GM21360 (cell line): ENCODE data around the gene FJX1.

Experiments used
- ATAC-seq: cut with Tn5 transposase; IDR thresholded peaks from one replicate; pipeline ENCODE4 v1.9.1; 2021; ENCODE audit warnings: mild to moderate bottlenecking, moderate library complexity; ENCODE audit not compliant: unreplicated experiment

The FJX1 gene

DNA sequence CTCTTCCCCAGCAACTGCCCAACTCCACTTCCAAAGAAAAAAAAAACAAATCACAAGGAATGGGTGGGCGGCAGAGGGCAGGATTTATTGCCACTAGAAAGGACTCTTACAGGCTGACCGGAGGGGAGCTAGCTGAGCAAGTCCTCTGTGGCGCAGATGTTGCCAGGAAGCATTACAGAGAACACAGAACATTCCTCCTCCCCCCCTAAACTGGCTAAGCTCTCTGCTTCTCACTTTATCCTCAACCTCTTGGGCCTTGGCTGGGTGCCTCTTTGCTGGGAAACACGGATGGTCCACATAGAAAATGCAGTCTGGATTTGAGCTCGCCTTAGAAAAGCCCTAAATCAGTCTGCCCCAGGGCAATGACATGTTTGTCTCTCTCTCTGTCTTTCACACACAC is 12.6 kb upstream of the FJX1 start:
- ATAC-seq, result no peak

DNA sequence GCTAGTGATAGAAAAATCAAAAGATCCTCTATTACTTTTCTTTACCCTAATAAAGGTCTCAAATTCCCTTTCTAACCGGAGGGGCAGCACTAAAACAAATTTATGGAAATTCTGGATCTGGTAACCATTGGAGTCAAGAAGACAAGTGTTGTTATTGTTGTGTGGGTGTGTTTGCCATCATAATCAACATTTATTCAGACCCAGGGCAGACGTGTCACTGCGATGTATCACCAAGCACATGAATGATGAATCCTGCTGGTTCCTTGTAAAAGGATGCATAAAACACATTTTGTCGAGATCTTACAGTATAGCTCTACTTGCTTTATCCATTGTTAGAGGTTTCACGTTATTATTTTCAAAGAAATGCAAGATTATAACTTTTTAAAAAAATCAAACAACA is 12.1 kb upstream of the FJX1 start:
- no peak for ATAC-seq

DNA sequence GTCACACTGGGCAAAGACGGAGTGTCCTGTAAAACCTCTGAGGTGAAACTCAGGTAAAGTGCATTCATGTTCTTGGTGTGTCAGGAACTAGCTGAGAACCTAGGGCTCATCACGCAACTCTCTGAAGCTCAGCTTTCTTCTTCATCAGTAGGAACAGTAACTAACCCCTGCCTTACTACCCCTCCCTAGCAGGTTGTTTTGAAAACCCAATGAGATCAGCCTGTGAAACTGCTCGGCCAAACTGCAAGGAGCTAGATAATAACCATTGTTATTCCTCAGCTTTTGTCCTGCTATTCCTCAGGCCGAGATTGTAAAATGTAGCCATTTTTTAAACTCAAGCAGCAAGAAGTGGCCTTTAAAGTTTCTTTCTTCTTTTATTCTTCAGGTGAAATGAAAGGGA is 9.8 kb upstream of the FJX1 start:
- ATAC-seq, result no peak

DNA sequence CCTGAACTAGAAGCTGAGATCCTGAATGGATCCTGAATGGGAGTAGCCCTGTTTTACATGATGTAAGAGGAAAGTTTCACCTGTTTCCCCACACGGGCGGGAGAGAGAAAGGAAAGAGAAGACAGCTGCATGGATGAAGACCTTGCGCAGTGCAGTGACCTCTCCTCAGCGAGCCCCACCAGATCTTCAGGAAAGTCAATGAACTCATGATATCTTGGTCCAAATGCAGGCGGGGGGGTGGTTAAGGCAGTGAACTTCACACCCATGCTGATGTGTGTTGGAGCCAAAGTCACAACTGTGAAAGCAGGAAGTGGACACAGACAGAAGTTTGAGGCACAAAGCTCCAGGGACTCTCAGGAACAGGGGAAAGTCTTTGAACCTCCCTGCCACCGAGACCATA is 8.6 kb upstream of the FJX1 start:
- ATAC-seq, result no peak

DNA sequence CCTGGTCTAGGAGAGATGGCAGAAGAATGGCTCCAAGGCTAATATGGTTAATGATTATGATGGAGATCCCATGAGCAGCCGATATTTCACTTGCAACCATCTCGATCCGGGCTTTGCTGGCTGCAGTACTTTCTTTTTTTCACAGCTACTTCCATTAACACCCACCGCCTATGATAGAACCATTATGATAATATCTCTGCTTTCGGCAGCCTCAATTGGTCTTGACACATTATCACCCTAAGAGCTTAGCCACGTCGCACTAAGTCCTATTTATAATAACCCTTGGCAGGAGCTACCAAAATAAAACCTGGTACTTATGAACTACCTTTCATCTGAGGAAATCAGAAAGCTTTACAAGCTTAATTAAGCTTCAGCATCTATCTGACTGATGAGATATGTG is 7.6 kb upstream of the FJX1 start:
- ATAC-seq, result no peak

DNA sequence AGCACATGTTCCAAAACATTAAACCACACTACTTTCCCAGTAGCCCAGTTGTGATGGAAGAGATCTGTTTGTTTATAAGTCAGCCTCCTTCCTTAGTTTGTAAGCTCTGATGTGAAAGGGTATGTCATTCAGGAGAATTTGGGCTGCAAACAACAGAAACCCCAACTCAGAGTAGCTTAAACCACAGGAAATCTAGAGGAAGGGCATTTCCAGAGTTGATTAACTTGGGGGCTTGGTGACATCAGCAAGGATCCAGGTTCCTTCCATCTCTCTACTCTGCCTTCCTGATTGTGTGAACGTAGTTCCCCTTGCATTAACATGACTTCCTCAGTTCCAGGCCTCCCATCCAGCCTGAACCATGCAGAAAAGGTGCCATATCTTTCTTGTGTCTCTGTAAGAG is 6.5 kb upstream of the FJX1 start:
- no peak for ATAC-seq

DNA sequence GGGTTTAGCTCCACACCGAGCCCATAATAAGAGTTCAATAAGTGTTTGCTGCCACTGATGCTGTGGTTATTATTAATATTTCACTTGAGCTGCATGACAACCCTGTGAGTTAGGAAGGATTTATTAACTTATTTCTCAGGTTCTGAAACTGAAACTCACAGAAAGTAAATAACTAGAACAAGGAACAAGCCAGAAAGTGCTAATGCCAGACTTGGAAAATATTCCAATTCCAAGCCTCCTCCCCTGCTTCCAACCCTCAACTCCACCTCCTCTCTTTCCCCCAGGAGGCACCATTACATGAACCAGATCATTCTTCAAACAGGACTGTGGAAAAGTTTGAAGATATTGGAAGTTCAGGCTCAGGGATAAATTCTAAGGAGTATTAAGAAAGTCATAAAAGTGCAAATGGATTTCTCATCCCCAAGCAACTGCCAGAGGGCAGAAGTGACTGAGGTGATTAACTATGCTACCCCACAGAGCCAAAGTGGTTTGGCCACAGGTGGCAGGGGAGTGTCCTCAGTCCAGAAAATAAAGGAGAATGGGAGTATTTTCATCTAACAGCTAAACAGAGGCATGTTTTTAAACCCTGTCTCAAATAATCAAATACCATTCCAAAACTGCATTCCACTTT is 3.2 kb upstream of the FJX1 start:
- ATAC-seq, result no peak

DNA sequence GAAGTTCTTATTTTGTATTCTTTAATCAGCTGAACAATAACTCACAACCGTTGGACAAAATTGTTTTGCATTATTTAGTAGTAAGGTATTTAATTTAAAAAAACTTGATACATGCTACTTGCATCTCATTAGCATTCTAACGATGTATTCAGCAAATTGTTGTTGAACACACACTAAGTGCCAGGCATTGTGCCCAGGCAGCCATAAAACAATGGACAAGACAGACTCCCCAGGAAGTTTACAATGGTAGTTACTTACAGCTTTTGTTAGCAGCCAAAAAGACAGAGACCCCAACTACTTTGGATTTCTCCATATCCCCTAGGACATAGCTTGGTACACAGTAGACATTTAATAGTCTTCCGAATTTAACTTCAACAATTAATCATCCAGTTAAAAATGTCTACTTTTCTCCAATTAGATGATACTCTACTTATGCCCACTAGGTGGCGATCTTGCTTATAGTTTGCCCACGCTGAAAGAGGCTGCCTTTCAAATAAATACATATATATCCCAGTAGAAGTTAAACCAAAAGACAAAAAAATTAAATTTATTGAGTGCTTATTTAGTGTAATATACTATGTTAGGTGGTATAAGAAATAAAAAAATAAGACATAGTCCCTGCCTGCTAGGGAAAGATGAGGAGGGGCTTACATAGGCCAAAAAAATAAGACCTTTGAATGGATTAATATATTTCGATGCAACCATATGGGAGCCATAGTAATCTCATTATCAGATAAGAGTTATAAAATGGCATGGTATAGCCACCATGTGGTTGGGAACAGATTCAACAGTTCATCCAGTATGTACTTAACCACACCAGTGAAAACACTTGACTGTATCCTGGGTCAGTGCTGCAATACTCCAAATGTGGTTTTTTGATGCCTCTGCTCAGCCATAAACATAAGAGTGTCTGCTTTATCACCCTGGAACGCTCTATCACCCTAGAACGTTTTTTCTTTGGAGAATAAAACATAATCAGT is 2.0 kb upstream of the FJX1 start:
- ATAC-seq, result no peak

DNA sequence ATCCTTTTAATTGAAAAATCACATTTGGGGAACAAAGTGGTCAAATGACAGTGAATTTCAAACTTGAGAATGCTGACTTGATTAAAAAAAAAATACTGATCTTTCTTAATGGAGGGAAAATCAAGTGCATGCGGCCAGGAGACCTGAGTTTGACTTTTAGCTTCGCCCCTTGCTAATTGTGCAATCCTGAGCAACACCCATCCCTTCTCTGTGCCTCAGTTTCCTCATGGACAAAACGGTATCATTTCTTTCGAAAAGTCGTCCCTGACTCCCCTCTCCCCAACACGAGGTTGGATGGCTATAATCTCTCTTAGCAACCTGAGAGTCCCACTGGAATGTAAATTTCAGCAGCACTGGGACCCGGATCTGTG is 959 bp upstream of the FJX1 start:
- ATAC-seq, result no peak

DNA sequence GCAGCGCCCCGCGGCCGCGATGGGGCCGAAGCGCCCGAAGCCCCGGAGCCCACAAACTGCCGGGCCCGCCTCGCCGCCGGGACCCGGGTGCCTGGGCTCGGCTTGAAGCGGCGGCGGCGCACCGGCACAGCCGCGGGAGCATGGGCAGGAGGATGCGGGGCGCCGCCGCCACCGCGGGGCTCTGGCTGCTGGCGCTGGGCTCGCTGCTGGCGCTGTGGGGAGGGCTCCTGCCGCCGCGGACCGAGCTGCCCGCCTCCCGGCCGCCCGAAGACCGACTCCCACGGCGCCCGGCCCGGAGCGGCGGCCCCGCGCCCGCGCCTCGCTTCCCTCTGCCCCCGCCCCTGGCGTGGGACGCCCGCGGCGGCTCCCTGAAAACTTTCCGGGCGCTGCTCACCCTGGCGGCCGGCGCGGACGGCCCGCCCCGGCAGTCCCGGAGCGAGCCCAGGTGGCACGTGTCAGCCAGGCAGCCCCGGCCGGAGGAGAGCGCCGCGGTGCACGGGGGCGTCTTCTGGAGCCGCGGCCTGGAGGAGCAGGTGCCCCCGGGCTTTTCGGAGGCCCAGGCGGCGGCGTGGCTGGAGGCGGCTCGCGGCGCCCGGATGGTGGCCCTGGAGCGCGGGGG is 346 bp downstream of the FJX1 start:
- ATAC-seq, result peak; percentile 43

DNA sequence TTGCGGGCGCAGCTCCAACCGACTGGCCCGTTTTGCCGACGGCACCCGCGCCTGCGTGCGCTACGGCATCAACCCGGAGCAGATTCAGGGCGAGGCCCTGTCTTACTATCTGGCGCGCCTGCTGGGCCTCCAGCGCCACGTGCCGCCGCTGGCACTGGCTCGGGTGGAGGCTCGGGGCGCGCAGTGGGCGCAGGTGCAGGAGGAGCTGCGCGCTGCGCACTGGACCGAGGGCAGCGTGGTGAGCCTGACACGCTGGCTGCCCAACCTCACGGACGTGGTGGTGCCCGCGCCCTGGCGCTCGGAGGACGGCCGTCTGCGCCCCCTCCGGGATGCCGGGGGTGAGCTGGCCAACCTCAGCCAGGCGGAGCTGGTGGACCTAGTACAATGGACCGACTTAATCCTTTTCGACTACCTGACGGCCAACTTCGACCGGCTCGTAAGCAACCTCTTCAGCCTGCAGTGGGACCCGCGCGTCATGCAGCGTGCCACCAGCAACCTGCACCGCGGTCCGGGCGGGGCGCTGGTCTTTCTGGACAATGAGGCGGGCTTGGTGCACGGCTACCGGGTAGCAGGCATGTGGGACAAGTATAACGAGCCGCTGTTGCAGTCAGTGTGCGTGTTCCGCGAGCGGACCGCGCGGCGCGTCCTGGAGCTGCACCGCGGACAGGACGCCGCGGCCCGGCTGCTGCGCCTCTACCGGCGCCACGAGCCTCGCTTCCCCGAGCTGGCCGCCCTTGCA is 1.0 kb downstream of the FJX1 start:
- peak; percentile 38 for ATAC-seq

DNA sequence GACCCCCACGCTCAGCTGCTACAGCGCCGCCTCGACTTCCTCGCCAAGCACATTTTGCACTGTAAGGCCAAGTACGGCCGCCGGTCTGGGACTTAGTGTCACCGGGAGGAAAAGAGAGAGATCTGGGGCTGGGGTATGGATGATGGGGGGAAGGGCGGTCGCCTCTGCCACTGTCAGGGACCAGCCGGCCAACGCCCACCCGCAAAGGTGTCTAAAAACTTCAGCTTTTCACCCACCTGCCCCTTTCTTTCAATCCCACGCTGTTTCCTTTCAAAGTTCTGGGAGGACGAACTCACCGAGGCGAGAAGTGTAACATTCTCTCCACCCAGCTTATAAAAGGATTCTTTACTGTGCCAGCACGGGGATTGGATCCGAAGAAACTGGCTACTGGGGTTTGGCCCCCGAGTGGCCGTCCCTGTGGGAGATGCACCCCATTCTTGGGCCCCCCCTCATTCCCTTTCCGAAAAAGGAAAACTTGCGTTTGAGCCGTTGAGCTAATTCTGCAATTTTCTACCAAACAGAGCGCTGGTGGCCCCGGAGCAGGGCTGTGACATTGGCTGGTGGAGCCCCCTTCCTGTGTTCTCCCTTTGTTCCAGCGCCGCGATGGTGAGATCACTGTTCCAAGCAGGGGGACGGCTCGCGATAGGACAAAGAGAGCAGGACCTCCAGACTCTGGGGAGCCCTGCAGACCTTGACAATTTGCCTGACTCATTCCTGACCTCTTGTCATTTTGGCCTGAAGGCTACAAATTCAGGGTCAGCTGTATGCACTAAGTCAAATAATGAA is 1.8 kb downstream of the FJX1 start:
- no peak for ATAC-seq

DNA sequence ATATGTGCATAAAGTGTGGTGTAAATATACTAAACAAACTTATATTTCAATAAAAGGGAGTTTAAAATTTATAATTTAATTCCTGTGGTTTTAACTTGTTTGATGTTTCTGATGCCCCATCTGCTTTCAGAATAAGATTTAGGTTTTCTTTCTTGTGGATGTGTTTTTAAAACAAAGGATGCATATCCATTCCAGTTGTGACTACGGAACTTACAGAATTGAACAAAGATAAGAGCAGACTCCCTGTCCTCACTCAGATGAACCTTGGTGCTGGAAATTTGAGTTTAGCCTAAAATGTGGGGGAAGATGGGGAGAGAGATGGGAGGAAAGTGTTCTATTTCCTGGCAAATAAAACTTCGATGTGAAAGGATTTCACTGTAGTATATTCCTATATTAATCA is 2.5 kb downstream of the FJX1 start:
- ATAC-seq, result no peak

DNA sequence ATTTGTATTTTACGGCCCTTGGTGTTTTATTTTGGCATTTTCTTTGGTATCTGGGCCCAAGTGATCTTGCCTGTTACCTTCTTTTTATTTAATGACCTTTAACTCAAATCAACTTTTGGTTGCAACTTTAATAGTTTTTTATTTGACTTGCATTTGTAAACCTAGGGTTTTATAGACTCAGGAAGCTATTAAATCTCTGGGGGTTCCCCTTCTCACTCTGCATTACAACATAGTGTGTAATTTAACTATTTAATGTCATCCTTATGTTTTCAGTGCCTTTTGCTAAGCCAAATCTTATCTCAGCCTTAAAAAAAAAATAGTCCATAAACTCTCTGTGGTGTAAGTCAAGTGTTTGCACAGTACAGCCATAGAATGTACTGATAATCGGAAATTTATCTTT is 3.4 kb downstream of the FJX1 start:
- ATAC-seq, result no peak

DNA sequence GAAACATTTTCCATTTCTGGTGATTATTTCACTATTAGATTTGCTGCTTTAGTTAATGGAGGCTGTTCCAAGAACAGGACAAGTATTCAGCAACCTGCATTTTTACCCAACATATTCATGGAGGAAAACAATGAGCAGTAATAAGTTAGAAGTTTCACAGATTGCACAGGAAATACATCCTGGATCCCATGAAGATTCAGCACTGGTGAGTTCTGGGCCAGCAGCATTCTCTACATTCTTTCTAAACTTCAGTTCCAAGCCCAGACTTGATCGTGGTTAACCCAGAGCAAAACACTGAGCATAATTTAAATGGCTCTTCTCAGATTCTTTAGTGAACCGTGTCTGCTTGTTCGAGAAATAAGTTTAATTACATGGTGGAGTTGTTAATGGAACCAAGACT is 3.8 kb downstream of the FJX1 start:
- ATAC-seq, result no peak

DNA sequence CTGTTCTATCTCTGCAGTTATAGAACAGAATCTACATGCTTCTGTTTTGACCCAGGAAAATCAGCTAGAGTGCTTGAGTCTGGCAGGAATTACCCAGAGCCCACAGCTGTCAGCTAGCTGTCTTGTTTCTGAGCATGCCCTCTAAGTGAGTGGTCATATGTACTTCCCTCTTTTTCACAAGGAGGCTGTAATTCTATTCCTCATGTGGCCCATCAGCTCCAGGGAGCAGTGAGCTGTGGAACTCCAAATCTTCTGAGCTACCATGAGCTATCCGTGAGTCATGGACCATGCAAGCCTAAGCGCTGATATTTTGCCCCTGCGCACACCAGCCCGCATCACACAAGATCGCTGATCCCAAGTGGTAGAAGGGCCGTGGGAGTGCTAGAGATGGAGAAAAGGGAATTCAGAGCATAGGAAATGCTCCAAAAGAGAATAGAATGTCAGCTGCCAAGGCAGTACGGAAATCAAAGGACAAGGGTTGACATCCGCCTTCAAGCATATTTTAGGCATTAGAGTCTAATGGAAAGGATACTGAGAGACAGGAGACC is 5.4 kb downstream of the FJX1 start:
- no peak for ATAC-seq

DNA sequence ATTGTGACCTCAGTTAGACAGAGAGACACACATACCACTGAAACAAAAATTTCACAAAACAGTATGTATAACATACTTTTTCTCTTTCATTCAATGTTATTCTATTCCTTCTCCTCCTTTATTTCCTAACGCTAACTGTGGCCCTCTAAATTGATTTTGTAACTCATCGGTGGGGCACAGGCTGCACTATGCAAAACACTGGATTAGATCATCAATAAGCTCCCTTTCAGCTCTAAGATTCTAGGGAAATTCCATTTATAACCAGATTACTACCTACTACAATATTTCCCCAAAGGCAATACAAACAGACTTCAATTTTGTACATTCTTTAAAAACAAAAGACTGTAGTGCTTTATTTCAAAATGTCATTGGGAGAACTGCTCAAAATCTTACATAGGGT is 6.1 kb downstream of the FJX1 start:
- ATAC-seq, result no peak

DNA sequence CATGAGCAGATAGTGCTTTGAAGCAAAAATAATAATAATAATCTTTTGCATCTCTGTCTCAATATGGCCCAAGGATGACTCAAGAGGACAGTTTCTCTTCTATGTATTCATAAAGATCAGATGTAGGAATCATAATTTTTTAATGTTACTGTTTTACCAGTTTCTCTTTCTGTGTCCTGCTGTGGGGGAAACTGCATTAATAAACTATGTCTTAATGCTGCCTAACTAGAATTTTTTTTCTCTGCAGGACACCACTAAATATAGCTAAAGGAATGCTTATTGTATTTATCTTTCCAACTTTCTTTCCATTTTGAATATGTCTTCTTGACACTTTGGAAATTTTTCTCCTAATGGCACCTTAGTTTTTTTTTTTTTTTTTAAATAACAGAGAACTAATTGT is 6.5 kb downstream of the FJX1 start:
- ATAC-seq, result no peak

DNA sequence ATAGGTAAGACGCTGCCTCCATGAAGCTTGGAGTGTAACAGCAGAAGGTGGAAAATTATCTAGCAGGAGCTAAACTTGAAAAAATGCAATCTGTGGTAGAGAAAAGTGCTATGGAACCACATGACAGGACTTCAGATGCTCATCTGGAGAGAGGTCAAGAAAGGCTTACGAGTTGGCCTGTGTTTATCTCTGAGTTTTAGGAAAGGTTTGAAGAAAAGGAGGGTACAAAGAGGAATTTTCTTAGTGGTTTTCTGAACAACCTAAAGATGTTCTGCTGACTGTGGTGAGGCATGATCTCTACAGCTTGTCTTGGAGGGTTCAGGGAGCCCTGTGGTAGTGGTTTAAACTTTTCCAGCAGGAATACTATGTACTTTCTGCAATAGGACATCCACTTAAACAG is 8.2 kb downstream of the FJX1 start:
- no peak for ATAC-seq

DNA sequence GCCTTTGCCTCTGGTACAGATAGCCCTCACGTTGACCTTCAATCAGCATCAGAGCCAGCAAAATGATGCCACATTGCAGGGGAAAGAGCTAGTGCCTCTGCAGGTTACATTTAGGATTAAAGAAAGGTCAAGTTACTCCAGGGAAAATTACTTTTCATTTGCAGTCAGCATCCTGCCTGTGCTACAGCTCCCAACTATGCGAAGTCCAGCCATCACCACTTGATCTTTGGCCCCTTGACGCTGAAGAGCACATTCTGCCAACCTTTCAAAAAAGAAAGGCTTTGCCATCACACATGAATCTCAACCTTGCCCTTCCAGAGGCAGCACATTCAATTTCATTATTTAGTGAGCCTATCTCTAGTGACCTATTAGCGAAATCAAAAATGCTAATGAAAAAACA is 11.3 kb downstream of the FJX1 start:
- ATAC-seq, result no peak
